PC-3 (cell line): ENCODE measurements around the gene NUDT1.

ENCODE experiments used
- EZH2 ChIP-seq: fragments of 300-600 bp; sonication (generic); IDR thresholded peaks from one replicate; pipeline ENCODE4 v1.6.1; 2017; ENCODE audit warnings: antibody characterized with exemption, mild to moderate bottlenecking, low read length; ENCODE audit not compliant: unreplicated experiment
- TF ChIP-seq, protein P1 (sequence below): fragments of 300-600 bp; sonication (generic); conservative IDR thresholded peaks from 2 replicates; pipeline ENCODE4 v1.5.1; 2017; ENCODE audit warnings: antibody characterized with exemption, low read depth, mild to moderate bottlenecking, low read length

DNA sequence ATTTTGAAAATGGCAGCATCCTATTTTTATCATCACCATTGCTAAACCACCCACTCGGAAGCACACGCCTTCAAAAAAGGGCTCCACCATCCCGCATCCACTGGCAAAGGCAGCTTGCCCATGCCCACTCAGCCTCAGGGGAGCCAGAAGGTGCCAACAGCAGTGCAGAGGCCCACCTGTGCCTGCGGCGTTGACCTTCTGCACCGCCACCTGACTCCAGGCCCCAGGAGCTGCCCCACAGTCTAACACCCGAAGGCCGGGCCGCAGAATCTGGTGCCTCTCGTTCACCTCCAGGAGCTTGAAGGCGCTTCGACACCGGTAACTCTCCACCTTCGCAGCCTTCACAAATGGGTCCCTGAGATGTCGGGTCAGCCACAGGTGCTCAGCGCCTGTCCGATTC lies 2.8 kb upstream of the NUDT1 start:
- TF ChIP-seq, protein P1, sequence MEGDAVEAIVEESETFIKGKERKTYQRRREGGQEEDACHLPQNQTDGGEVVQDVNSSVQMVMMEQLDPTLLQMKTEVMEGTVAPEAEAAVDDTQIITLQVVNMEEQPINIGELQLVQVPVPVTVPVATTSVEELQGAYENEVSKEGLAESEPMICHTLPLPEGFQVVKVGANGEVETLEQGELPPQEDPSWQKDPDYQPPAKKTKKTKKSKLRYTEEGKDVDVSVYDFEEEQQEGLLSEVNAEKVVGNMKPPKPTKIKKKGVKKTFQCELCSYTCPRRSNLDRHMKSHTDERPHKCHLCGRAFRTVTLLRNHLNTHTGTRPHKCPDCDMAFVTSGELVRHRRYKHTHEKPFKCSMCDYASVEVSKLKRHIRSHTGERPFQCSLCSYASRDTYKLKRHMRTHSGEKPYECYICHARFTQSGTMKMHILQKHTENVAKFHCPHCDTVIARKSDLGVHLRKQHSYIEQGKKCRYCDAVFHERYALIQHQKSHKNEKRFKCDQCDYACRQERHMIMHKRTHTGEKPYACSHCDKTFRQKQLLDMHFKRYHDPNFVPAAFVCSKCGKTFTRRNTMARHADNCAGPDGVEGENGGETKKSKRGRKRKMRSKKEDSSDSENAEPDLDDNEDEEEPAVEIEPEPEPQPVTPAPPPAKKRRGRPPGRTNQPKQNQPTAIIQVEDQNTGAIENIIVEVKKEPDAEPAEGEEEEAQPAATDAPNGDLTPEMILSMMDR: no peak
- TF ChIP-seq EZH2: no peak
